ENCODE results near the gene GCNT2.
A peak's percentile ranks its signal among the peaks of the same experiment; 100 is the strongest.
"Not testable (repeated sequence)": the region's sequence is repeated elsewhere in the genome, so short reads cannot be mapped to it uniquely, and the experiment has no call there.

GCNT2 gene

DNA sequence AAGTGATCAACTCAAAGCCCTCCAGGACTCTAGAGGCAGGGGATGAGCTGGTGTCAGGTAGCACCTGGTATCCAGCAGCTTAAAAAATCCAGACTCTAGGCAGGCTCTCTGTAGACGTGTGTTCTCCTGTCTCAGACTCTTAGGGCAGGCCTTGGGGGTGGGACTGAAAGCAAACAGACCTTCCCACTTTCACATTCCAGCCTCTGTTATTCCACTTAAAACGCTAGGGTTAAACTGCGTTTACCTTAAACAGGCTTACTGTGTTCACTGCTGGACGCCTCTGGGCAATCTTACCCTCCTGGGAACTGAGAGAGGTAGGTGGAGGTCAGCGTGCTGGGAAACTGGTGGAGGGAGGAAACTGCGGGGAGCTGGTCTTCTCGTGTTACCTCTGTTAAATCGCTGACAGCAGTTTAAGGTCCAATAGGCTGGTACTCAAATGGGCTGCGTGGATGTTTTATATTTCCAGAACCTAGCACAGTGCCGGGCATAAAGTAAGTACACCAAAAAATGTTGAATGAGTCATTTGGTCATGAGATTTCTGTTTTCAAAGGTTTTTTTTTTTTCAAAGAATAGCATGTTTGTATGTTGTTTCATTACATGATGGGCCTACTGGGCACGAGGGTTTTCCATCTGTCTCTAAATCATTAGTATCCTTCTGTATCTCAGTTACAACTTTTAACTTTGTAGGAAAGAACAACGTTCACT, at the start of gene GCNT2:
GCNT2 (plus strand) TSS at position 248 of the 705 bp plus-strand sequence. CDS start 7,561 bp downstream, outside the sequence.
- no peak for DNase-seq (ENCODE audit: low read depth)

- no peak for DNase-seq (ENCODE audit: low read depth)
Observed at GRCh38 chr6:10472634-10473033, 48.5 kb upstream of the GCNT2 start.

GRCh38 chr6:10478187-10479040, 42.7 kb upstream of the GCNT2 start:
- peak; percentile 24 for DNase-seq (ENCODE audit: low read depth)

- no peak for DNase-seq (ENCODE audit: low read depth)
Observed at GRCh38 chr6:10479939-10480700, 41.0 kb upstream of the GCNT2 start.

GRCh38 chr6:10481101-10481500, 40.0 kb upstream of the GCNT2 start:
- DNase-seq (ENCODE audit: low read depth): no peak

DNA sequence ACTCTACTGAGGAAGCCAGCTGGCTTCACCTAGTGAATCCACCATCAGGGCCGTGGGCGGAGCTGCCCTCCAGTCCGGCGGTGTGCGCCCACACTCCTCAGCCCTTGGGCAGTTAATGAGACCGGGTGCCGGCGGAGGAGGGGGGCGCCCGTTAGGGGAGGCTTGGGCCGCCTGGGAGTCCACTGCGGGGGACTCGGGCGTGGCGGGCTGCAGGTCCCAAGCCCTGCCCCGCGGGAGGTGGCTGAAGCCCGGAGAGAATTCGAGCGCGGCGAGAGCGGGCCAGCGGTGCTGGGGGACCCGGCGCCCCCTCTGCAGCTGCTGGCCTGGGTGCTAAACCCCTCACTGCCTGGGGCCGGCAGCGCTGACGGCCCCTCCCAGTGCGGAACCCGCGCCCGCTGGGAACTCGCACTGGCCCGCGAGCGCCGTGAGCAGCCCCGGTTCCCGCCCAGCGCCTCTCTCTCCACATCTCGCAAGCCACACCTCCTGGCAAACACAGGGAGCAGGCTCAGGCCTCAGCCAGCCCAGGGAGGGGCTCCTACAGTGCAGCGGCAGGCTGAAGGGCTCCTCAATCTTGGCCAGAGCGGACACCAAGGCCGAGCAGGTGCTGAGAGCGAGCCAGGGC, 38.4 kb upstream of the GCNT2 start:
- DNase-seq (ENCODE audit: low read depth): no peak

- DNase-seq (ENCODE audit: low read depth): no peak
Observed at GRCh38 chr6:10484912-10485311, 36.2 kb upstream of the GCNT2 start.

- no peak for DNase-seq (ENCODE audit: low read depth)
Observed at GRCh38 chr6:10485406-10485805, 35.7 kb upstream of the GCNT2 start.

GRCh38 chr6:10486215-10486614, 34.9 kb upstream of the GCNT2 start:
- DNase-seq (ENCODE audit: low read depth): no peak

DNA sequence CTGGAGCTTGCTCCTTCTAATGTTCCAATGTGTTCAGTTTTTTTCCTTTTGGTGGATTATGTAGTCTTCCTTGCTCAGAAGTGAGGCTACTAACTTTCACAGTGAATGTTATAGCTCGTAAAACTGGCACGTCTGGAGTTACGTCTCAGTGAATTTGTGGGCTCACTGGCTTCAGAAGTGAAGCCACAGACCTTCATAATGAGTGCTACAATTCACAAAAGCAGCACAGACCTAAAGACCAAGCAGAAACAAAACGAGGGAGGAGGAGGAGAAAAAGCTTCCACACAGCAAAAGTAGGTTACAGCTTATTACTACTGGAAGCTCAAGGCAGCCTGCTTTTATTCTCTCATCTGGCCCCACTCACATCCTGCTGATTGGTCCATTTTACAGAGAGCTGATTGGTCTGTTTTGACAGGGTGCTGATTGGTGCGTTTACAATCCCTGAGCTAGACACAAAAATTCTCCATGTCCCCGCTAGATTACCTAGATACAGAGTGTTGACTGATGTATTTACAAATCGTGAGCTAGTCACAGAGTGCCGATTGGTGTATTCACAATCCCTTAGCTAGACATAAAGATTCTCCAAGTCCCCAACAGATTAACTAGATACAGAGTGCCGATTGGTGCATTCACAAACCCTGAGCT, 34.1 kb upstream of the GCNT2 start:
- DNase-seq (ENCODE audit: low read depth): not testable (repeated sequence)

DNA sequence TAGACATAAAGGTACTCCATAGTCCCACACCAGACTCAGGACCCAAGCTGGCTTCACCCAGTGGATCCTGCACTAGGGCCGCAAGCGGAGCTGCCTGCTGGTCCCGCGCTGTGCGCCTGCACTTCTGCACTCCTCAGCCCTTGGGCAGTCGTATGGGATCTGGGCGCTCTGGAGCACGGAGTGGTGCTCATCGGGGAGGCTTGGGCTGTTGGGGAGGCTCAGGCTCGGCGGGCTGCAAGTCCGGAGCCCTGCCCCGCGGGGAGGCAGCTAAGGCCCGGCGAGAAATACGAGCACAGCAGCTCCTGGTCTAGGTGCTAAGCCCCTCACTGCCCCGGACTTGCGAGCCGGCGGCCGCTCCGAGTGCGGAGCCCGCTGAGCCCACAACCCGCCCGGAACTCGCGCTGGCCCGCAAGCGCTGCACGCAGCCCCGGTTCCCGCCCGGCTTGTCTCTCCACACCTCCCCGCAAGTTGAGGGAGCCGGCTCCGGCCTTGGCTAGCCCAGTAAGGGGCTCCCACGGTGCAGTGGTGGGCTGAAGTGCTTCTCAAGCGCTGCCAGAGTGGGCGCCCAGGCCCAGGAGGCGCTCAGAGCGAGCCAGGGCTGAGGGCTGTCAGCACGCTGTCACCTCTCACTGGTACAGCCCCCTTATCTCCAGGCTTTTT, 33.4 kb upstream of the GCNT2 start:
- no peak for DNase-seq (ENCODE audit: low read depth)

- no peak for DNase-seq (ENCODE audit: low read depth)
Observed at GRCh38 chr6:10491463-10491862, 29.7 kb upstream of the GCNT2 start.

GRCh38 chr6:10491905-10492304, 29.2 kb upstream of the GCNT2 start:
- not testable (repeated sequence) for DNase-seq (ENCODE audit: low read depth)

- no peak for DNase-seq (ENCODE audit: low read depth)
Observed at GRCh38 chr6:10495029-10495428, 26.1 kb upstream of the GCNT2 start.

- DNase-seq (ENCODE audit: low read depth): no peak
Observed at GRCh38 chr6:10505529-10505928, 15.6 kb upstream of the GCNT2 start.

DNA sequence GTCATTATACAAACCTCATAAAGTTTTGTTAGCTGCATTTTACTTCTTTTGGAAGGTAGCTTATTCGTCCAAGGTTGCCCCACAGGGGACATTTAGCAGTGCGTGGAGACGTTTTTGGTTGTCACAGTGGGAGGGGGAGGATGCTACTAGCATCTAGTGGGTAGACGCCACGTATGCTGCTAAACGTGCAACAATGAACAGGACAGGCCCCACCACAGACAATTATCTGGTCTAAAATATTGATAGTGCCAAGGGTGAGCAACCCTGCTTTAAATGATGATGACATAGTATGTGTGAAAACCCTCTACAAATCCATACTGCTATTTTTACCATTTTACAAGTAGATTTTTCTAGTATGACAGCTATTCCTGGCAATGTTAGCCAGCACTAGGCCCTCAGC, 13.9 kb upstream of the GCNT2 start:
- no peak for DNase-seq (ENCODE audit: low read depth)

DNA sequence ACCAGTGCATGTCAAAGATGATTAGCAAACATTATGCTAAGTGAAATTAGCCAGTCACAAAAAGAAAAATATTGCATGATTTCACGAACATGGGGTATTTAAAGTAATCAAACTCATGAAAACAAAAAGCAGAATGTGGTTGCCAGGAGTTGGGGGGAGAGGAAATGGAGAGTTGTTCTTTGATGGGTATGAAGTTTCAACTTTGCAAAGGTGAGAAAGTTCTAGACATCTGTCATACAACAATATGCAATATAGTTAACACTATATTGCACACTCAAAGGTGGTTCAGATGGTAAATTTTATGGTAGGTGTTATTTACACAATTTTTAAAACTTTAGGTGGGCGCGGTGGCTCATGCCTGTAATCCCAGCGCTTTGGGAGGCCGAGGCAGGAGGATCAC, 13.4 kb upstream of the GCNT2 start:
- no peak for DNase-seq (ENCODE audit: low read depth)

DNA sequence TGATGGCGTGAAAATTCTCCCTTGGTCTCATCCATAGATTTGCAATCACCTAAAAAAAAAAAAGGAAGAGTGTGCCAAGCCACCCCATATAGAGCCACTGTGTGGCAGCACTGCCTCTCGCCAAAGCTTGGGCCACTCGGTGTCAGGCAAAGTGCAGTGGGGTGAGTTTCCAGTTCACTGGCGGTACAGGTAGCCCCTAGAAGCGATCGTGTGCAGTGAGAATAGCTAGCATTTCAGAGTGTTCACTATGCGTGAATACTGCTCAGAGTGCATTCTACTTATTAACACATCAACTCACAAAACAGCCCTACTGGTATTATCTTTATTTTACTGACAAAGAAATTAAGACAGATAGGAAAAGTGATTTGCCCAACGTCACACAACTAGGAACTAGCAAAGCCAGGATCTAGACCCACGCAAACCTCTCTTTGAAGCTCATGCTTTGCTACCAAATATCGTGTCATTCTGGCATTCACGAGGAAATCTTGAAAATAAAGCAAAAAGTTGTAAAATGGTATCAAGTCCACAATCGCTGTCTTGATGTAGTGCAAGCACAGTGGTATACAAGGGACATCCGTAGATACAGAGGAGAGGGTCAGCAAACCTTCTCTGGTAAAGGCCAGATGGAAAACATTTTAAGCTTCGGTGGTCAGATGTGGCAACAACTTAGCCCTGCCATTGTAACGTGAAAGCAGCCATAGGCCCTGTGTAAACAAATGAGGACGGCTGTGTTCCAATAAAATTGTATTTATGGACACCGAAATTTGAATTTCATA, 10.4 kb upstream of the GCNT2 start:
- DNase-seq (ENCODE audit: low read depth): no peak

- no peak for DNase-seq (ENCODE audit: low read depth)
Observed at GRCh38 chr6:10511477-10511876, 9.7 kb upstream of the GCNT2 start.

GRCh38 chr6:10513544-10513943, 7.6 kb upstream of the GCNT2 start:
- DNase-seq (ENCODE audit: low read depth): no peak
